Hepatocyte (in vitro differentiated cells): ENCODE data around the gene COL13A1.

Source experiments
- EZH2 ChIP-seq: fragments of 200-600 bp; sonication (generic); IDR thresholded peaks from 2 replicates; pipeline ENCODE4 v1.6.1; 2016; ENCODE audit warnings: antibody characterized with exemption, mild to moderate bottlenecking, borderline replicate concordance
- EZH2phosphoT487 ChIP-seq: fragments of 200-600 bp; sonication (generic); IDR thresholded peaks from one replicate; pipeline ENCODE4 v1.6.1; 2018; ENCODE audit warnings: antibody characterized with exemption, mild to moderate bottlenecking, low read depth, moderate library complexity; ENCODE audit not compliant: unreplicated experiment, severe bottlenecking
- TF ChIP-seq, protein P1 (sequence below): fragments of 200-600 bp; sonication (generic); IDR thresholded peaks from 2 replicates; pipeline ENCODE4 v1.5.1; 2016; ENCODE audit warnings: antibody characterized with exemption, mild to moderate bottlenecking; ENCODE audit not compliant: poor library complexity

DNA sequence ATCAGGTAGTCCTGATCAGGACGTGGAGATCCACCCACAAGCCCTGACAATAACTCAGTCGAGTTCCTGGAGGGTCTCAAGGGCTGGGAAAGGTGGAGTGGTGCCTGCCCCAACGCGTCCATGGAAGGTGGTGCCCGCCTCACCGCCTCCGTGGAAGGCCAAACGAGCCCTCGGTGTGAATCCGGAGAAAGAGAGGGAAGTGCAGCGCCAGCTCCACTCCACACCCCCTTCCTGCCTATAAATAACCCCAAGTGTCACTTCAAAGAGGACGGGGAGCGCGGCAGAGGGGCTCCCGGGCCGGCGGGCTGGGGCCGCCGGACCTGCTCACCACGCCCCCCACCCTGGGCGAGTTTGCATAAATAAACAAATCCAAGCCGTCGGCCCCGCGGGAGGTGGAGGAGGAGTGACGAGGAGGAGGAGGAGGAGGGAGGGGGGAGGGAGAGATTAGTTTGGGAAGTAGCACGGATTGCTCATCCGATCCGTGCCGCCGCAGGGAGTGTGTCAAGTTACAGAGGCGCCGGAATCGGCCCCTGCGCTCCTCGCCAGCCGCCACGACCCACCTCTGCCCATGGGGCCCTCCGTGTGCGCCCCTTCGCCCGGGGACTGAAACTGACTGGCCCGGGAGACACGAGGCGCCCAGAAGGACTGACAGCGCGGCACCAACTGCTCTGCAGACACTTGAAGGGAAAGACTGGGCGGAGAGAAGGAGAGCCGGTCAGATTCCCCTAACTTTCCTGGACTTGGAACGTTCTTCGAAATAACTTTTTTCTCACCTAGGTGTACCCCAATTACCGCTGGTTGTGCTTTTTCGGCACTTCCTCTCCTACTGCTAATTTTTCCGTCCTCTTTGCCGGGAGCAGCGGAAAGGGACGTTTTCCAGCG lies at the start of gene COL13A1:
- TF ChIP-seq EZH2phosphoT487 (no peak), EZH2 (no peak)
- TF ChIP-seq, protein P1, sequence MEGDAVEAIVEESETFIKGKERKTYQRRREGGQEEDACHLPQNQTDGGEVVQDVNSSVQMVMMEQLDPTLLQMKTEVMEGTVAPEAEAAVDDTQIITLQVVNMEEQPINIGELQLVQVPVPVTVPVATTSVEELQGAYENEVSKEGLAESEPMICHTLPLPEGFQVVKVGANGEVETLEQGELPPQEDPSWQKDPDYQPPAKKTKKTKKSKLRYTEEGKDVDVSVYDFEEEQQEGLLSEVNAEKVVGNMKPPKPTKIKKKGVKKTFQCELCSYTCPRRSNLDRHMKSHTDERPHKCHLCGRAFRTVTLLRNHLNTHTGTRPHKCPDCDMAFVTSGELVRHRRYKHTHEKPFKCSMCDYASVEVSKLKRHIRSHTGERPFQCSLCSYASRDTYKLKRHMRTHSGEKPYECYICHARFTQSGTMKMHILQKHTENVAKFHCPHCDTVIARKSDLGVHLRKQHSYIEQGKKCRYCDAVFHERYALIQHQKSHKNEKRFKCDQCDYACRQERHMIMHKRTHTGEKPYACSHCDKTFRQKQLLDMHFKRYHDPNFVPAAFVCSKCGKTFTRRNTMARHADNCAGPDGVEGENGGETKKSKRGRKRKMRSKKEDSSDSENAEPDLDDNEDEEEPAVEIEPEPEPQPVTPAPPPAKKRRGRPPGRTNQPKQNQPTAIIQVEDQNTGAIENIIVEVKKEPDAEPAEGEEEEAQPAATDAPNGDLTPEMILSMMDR: no peak
